NB4 (cell line): ENCODE measurements around the gene COX6A2.

Source experiments
- DNase-seq: peaks from one replicate; pipeline ENCODE4 v3.0.0; 2010; ENCODE audit warnings: low read depth
- H3K4me3 ChIP-seq: one replicate; pipeline ENCODE4 v1.5.1; 2011; ENCODE audit warnings: mild to moderate bottlenecking, low read depth, low read length, moderate library complexity
- CTCF ChIP-seq: IDR thresholded peaks from one replicate; pipeline ENCODE4 v1.5.1; 2012; ENCODE audit warnings: low read depth, low read length
- MAX ChIP-seq: IDR thresholded peaks from 2 replicates; pipeline ENCODE4 v1.6.1; 2011; ENCODE audit warnings: low read depth, low read length
- MYC ChIP-seq: IDR thresholded peaks from 2 replicates; pipeline ENCODE4 v1.6.1; 2011; ENCODE audit warnings: low read depth, low read length
- POLR2A ChIP-seq: IDR thresholded peaks from 2 replicates; pipeline ENCODE4 v1.6.1; 2011; ENCODE audit warnings: mild to moderate bottlenecking; ENCODE audit not compliant: insufficient read length; ENCODE audit errors: extremely low read depth

The COX6A2 gene

GRCh38 chr16:31401436-31401835 is 26.7 kb downstream of the COX6A2 start:
- H3K4me3 ChIP-seq = no peak overlapping the region
- DNase-seq = no peak
- TF ChIP-seq POLR2A = no peak
- no peak for TF ChIP-seq MYC
- TF ChIP-seq CTCF = no peak
- no peak for TF ChIP-seq MAX

- TF ChIP-seq POLR2A (no peak), CTCF (no peak), MAX (peak; percentile 47; the same call in 1 of the 2 replicates), MYC (0 out of 2 replicates have a peak, but pooled peaks have one; percentile 33)
- H3K4me3 ChIP-seq = no peak overlapping the region
- DNase-seq = peak; percentile 92
Observed at GRCh38 chr16:31400191-31400590, 28.0 kb downstream of the COX6A2 start.

DNA sequence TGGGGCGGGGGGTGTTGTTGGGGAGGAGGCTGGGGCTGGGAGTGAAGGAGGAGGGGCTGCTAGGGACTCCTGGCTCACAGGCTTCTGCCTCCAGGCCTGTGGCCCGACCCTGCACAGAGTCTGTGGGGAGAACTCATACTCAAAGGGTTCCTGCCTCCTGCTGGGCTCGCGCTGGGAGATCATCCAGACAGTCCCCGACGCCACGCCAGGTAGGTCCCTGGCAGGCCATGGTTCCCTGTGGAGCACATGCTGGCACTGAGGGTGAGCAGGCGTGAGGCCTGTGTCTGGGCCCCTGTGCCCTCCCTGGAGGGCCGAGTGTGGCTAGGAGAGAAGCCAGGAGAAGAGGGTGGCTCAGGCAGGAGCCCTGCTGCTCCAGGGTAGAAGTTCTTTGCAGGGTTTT is 30.5 kb downstream of the COX6A2 start:
- H3K4me3 ChIP-seq = no peak overlapping the region
- TF ChIP-seq POLR2A (no peak), MYC (no peak), MAX (no peak), CTCF (no peak)
- DNase-seq = no peak

GRCh38 chr16:31397096-31397660 is 31.0 kb downstream of the COX6A2 start:
- TF ChIP-seq POLR2A (no peak), MYC (no peak), MAX (no peak), CTCF (no peak)
- no peak for DNase-seq
- H3K4me3 ChIP-seq = no peak overlapping the region

GRCh38 chr16:31395647-31396046 is 32.5 kb downstream of the COX6A2 start:
- DNase-seq = no peak
- no peak for TF ChIP-seq MYC
- TF ChIP-seq POLR2A = no peak
- TF ChIP-seq MAX = no peak
- TF ChIP-seq CTCF = no peak
- no peak overlapping the region for H3K4me3 ChIP-seq
